Measurements from ENCODE around the gene GLT8D2.

GLT8D2 gene

GRCh38 chr12:103955811-103956508 is 94.0 kb downstream of the GLT8D2 start:
- no peak for DNase-seq (ENCODE audit: low spot score)
- no peak for FAIRE-seq

DNA sequence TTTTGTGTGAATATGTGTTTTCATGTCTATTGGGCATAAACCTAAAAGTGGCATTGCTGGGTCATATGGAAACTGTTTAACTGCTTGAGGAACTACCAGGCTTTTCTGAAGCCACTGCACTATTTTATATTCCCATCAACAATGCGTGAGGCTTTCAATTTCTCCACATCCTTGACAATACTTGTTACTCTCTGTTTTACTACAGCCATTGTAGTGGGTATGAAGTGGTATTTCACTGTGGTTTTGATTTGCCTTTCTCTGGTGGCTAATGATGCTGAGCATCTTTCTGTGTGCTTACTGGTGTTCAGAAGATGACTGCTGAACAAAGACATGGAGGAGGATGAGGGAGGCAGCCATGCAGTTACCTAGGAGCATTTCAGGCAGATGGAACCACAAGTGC is 97.5 kb downstream of the GLT8D2 start:
- no peak for DNase-seq (ENCODE audit: low spot score)
- FAIRE-seq, result no peak

DNA sequence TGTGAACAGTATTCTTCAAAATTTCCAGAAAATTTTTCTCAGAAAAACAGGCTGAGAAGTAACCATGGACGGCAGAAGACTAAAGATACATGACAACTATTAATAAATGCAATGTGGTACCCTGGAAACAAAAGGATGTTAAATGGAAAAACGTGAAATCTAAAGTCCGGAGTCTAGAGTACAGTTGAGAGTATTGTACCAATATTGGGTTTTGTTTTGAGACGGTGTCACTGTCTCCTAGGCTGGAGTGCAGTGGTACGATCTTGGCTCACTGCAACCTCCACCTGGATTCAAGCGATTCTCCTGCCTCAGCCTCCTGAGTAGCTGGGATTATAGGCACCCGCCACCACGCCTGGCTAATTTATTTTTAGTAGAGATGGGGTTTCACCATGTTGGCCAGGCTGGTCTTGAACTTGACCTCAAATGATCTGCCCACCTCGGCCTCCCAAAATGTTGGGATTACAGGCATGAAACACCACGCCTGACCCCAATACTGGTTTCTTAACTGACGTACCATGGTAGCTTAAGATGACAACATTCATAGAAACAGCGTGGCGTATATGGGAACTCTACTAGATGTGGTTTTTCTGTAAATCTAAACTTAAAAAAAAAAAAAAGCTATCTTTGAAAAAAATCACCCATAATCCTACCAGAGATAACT is 101.1 kb downstream of the GLT8D2 start:
- no peak for DNase-seq (ENCODE audit: low spot score)
- FAIRE-seq, result no peak

- DNase-seq (ENCODE audit: low spot score), result no peak
- FAIRE-seq, result no peak
Measured at GRCh38 chr12:103947871-103948555, 102.0 kb downstream of the GLT8D2 start.

GRCh38 chr12:103944964-103945363 is 105.0 kb downstream of the GLT8D2 start:
- FAIRE-seq, result no peak
- DNase-seq (ENCODE audit: low spot score), result no peak

Measured in RCC 7860 (cell line).